Karpas-422 (cell line): ENCODE data around the gene BRD1. TPM values are rescaled to one million over a fixed set of nuclear protein-coding genes. Genes with fewer than 3 reads are reported as not detected.

ENCODE experiments used
- DNase-seq: peaks from one replicate; pipeline ENCODE4 v3.0.0-alpha.2; 2015
- H2AFZ ChIP-seq: fragments of 200-600 bp; sonication (generic); 2 replicates; pipeline ENCODE4 v1.6.1; 2014; ENCODE audit warnings: antibody characterized with exemption, low read length, mixed read lengths
- H3K27ac ChIP-seq: fragments of 200-600 bp; sonication (generic); 2 replicates; pipeline ENCODE4 v1.5.1; 2014; ENCODE audit warnings: mild to moderate bottlenecking, low read length, moderate library complexity
- H3K27me3 ChIP-seq: fragments of 200-600 bp; sonication (generic); 2 replicates; pipeline ENCODE4 v1.6.1; 2014; ENCODE audit warnings: low read length, mixed read lengths
- H3K36me3 ChIP-seq: fragments of 200-600 bp; sonication (generic); 2 replicates; pipeline ENCODE4 v1.6.1; 2014; ENCODE audit warnings: low read length, mixed read lengths; ENCODE audit not compliant: insufficient read depth
- H3K4me1 ChIP-seq: fragments of 200-600 bp; sonication (generic); 2 replicates; pipeline ENCODE4 v1.6.1; 2014; ENCODE audit warnings: mild to moderate bottlenecking, low read length, mixed read lengths
- H3K4me2 ChIP-seq: fragments of 200-600 bp; sonication (generic); 2 replicates; pipeline ENCODE4 v1.6.1; 2014; ENCODE audit warnings: low read length, low read depth, mild to moderate bottlenecking; ENCODE audit not compliant: poor library complexity, severe bottlenecking
- H3K4me3 ChIP-seq: fragments of 200-600 bp; sonication (generic); 2 replicates; pipeline ENCODE4 v1.5.1; 2014; ENCODE audit warnings: mild to moderate bottlenecking, antibody characterized with exemption, low read length, mixed read lengths
- H3K79me2 ChIP-seq: fragments of 200-600 bp; sonication (generic); 2 replicates; pipeline ENCODE4 v1.6.1; 2014; ENCODE audit warnings: mild to moderate bottlenecking, low read length, mixed read lengths
- H3K9ac ChIP-seq: fragments of 200-600 bp; sonication (generic); 2 replicates; pipeline ENCODE4 v1.6.0; 2014; ENCODE audit warnings: low read length
- H3K9me2 ChIP-seq: fragments of 200-600 bp; sonication (generic), shearing (Covaris generic); replicated peaks from 2 replicates; pipeline ENCODE4 v1.6.0; 2014; ENCODE audit warnings: mild to moderate bottlenecking, low read length, moderate library complexity; ENCODE audit not compliant: insufficient read depth
- H3K9me3 ChIP-seq: fragments of 300-700, 200-600 bp; sonication (generic); 2 replicates; pipeline ENCODE4 v1.6.1; 2014; ENCODE audit warnings: low read length, mixed read lengths
- H4K20me1 ChIP-seq: fragments of 200-600 bp; sonication (generic); 2 replicates; pipeline ENCODE4 v1.6.1; 2014; ENCODE audit warnings: mild to moderate bottlenecking, antibody characterized with exemption, low read length, low read depth; ENCODE audit not compliant: insufficient read depth
- total RNA-seq: library from RNA; depleted of rRNA; stranded (reverse); fragments of >200 nt; shearing (Covaris generic); gene quantifications from 2 replicates; pipeline ENCODE4 v1.2.3, GENCODE V29; 2014; ENCODE audit warnings: low replicate concordance

The BRD1 gene
- total RNA-seq, 1 experiment from 2014 or later = 16.0 TPM

DNA sequence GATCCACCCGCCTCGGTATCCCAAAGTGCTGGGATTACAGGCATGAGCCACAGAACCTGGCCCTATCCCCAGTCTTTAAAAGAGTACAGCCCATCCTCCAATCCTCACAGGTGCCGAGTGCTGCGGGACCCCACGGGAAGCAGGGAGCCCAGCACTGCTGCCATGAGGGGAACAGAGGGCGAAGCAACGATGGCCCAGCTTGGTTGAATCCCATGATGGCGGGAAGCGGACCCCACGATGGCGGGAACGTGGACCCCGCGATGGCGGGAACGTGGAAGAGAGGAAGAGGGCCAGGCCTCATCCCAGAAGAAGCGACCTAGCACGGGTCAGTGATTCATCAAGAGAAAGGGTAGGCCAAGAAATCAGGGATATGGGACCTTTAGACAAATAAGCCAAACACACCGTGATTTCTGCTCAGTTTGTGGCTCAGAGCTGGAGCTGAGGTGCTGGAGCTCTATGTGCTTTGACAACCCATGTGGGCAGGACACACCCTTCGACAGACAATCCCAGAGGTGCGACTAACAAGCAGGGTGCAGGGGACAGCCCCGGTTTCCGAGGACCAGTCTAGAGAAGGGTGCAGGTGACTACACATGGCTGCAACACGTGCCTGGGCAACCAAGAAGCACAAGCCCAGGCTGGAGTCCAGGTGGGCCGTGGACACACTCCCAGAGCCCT, 30.9 kb downstream of the BRD1 start:
- no peaks in the 10 kb centered on the region for H3K27me3 ChIP-seq
- peaks cover 19% of the 10 kb centered on the region; the same call in 1 of the 2 replicates for H3K36me3 ChIP-seq
- no peaks in the 10 kb centered on the region for H3K9me3 ChIP-seq
- no peak overlapping the region for H3K4me3 ChIP-seq
- H2AFZ ChIP-seq = no peak overlapping the region
- H3K79me2 ChIP-seq = peaks cover 58% of the 10 kb centered on the region
- DNase-seq = no peak
- H3K4me2 ChIP-seq = no peak overlapping the region
- no peak overlapping the region for H3K27ac ChIP-seq
- H4K20me1 ChIP-seq = peaks cover 50% of the 10 kb centered on the region; the same call in 1 of the 2 replicates
- no peaks in the 10 kb centered on the region for H3K9me2 ChIP-seq
- H3K9ac ChIP-seq = no peak overlapping the region
- H3K4me1 ChIP-seq = no peaks in the 10 kb centered on the region

GRCh38 chr22:49795521-49795920, 32.2 kb downstream of the BRD1 start:
- Histone ChIP-seq H3K36me3 (peaks cover 22% of the 10 kb centered on the region; the same call in 1 of the 2 replicates), H3K4me2 (no peak overlapping the region), H3K27ac (no peak overlapping the region), H3K9me2 (no peaks in the 10 kb centered on the region), H3K9me3 (no peaks in the 10 kb centered on the region), H4K20me1 (peaks cover 44% of the 10 kb centered on the region; the same call in 1 of the 2 replicates), H2AFZ (no peak overlapping the region), H3K9ac (no peak overlapping the region), H3K27me3 (no peaks in the 10 kb centered on the region), H3K4me3 (no peak overlapping the region), H3K79me2 (peaks cover 58% of the 10 kb centered on the region), H3K4me1 (no peaks in the 10 kb centered on the region)
- DNase-seq = no peak

DNA sequence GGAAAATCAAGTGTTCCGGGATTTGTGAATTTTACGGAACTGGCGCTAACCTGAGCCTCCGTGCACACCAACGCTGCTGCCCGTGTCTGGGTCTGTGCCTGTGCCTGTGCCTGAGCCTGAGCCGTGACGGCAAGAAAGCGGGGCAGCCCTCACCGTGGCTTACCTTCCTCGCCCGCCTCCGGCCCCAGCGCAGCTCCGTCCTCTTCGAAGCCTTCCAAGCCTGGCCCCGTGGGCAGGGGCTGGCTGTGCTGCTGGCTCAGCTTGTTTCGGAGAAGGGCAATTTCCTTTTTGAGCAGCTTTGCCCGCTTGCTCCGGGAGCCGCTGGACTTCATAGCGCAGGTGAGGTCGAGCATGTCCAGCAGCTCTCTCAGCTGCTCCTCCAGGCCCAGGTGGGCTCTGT, 33.8 kb downstream of the BRD1 start:
- Histone ChIP-seq H3K4me3 (no peak overlapping the region), H3K9me3 (no peaks in the 10 kb centered on the region), H3K4me2 (no peak overlapping the region), H4K20me1 (peaks cover 38% of the 10 kb centered on the region; the same call in 1 of the 2 replicates), H2AFZ (no peak overlapping the region), H3K79me2 (peaks cover 55% of the 10 kb centered on the region), H3K4me1 (no peaks in the 10 kb centered on the region), H3K27ac (no peak overlapping the region), H3K9me2 (no peaks in the 10 kb centered on the region), H3K27me3 (no peaks in the 10 kb centered on the region), H3K9ac (no peak overlapping the region), H3K36me3 (peaks cover 19% of the 10 kb centered on the region; the same call in 1 of the 2 replicates)
- DNase-seq = no peak

DNA sequence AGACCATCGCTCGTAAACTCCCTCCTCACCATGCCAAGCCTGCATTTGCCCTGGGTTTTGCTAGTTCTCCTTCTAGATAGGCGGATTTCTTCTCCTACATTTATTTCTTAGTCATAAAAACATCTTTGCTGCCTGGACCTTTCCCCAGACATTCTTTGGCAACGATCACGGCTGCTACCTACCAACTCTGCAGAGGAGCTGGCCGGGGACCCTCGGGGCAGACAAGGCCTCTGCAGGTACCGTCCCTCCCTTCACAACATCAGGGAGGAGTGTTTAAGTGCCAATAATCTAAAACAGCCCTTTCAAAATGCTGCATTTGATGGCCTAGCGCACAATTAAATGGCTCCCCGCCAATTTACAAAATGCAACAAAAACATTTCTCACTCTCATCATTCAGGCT, 34.4 kb downstream of the BRD1 start:
- H3K4me2 ChIP-seq = no peak overlapping the region
- H3K9me3 ChIP-seq = no peaks in the 10 kb centered on the region
- no peak overlapping the region for H3K4me3 ChIP-seq
- peaks cover 19% of the 10 kb centered on the region; the same call in 1 of the 2 replicates for H3K36me3 ChIP-seq
- no peak overlapping the region for H3K27ac ChIP-seq
- H3K4me1 ChIP-seq = no peaks in the 10 kb centered on the region
- H2AFZ ChIP-seq = no peak overlapping the region
- H3K79me2 ChIP-seq = peaks cover 60% of the 10 kb centered on the region
- no peaks in the 10 kb centered on the region for H3K9me2 ChIP-seq
- no peaks in the 10 kb centered on the region for H3K27me3 ChIP-seq
- H3K9ac ChIP-seq = no peak overlapping the region
- DNase-seq = no peak
- peaks cover 39% of the 10 kb centered on the region; the same call in 1 of the 2 replicates for H4K20me1 ChIP-seq

DNA sequence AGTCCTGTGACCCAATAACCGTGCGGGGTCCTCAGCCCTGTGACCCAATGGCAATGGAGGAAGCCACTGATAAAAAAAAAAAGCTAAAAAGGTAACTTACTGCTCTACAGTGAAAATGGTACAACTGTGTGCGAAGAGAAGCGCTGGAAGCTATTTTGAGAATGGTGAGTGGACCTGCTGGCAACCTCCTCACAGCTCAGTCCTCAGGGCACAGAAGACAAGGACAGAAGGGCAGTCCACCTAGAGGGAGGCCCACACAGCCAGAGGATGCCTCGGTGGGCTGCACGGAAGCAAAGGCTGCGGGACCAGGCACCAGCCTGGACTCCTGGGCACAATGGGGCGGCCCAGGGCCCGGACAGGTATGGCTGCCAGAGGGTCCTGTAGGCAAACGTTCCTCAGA, 35.6 kb downstream of the BRD1 start:
- Histone ChIP-seq H3K27me3 (no peaks in the 10 kb centered on the region), H3K36me3 (peaks cover 20% of the 10 kb centered on the region; the same call in 1 of the 2 replicates), H2AFZ (no peak overlapping the region), H4K20me1 (peaks cover 44% of the 10 kb centered on the region; the same call in 1 of the 2 replicates), H3K79me2 (peaks cover 68% of the 10 kb centered on the region), H3K4me2 (no peak overlapping the region), H3K4me3 (no peak overlapping the region), H3K27ac (no peak overlapping the region), H3K9me3 (no peaks in the 10 kb centered on the region), H3K4me1 (no peaks in the 10 kb centered on the region), H3K9ac (no peak overlapping the region), H3K9me2 (no peaks in the 10 kb centered on the region)
- no peak for DNase-seq

DNA sequence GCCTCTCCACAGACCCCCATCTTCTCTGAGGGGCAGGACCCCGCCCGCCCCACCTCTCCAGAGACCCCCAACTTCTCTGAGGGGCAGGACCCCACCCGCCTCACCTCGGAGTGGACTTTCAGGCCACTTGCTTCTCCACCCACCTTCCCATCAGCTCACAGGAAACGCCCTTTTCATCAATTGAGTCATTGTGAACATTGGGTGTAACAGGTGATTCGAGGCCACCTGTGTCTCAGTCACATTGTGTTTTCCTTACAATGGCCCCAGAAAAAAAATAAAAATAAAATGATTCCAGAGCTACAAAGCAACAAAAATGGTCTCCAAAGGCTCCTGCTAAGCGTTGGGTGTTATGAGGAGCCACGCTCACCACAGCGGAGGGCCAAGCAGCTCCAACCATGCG, 36.0 kb downstream of the BRD1 start:
- Histone ChIP-seq H3K36me3 (peaks cover 20% of the 10 kb centered on the region; the same call in 1 of the 2 replicates), H3K9me3 (no peaks in the 10 kb centered on the region), H3K4me1 (no peaks in the 10 kb centered on the region), H4K20me1 (peaks cover 43% of the 10 kb centered on the region; the same call in 1 of the 2 replicates), H2AFZ (no peak overlapping the region), H3K4me2 (no peak overlapping the region), H3K27ac (no peak overlapping the region), H3K9me2 (no peaks in the 10 kb centered on the region), H3K27me3 (no peaks in the 10 kb centered on the region), H3K79me2 (peaks cover 64% of the 10 kb centered on the region), H3K4me3 (no peak overlapping the region), H3K9ac (no peak overlapping the region)
- DNase-seq = no peak

DNA sequence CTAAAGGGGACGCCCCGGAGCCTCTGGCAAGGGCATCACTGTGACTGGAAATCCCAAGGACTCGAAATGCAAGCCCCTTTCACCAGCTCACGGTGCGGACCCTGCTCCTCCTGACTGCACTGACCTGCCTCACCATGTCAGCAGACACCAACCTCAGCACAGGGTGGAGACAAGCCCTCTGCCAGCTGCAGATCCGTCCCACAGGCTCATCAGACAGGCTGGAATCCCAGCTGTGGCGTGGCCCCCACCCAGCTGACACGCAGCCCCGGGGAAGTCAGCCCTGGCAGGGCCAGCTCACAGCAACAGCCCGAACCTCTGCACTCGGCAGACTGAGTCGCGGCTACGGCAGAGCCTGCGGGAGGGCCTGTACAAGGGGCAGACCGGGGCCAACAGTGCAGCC, 36.8 kb downstream of the BRD1 start:
- no peak overlapping the region for H3K4me2 ChIP-seq
- H3K36me3 ChIP-seq = peaks cover 20% of the 10 kb centered on the region; the same call in 1 of the 2 replicates
- DNase-seq = no peak
- H4K20me1 ChIP-seq = peaks cover 48% of the 10 kb centered on the region; the same call in 1 of the 2 replicates
- no peak overlapping the region for H3K4me3 ChIP-seq
- no peaks in the 10 kb centered on the region for H3K9me2 ChIP-seq
- no peaks in the 10 kb centered on the region for H3K9me3 ChIP-seq
- no peak overlapping the region for H3K9ac ChIP-seq
- H3K27ac ChIP-seq = no peak overlapping the region
- H3K4me1 ChIP-seq = no peaks in the 10 kb centered on the region
- no peak overlapping the region for H2AFZ ChIP-seq
- no peaks in the 10 kb centered on the region for H3K27me3 ChIP-seq
- peaks cover 70% of the 10 kb centered on the region for H3K79me2 ChIP-seq

DNA sequence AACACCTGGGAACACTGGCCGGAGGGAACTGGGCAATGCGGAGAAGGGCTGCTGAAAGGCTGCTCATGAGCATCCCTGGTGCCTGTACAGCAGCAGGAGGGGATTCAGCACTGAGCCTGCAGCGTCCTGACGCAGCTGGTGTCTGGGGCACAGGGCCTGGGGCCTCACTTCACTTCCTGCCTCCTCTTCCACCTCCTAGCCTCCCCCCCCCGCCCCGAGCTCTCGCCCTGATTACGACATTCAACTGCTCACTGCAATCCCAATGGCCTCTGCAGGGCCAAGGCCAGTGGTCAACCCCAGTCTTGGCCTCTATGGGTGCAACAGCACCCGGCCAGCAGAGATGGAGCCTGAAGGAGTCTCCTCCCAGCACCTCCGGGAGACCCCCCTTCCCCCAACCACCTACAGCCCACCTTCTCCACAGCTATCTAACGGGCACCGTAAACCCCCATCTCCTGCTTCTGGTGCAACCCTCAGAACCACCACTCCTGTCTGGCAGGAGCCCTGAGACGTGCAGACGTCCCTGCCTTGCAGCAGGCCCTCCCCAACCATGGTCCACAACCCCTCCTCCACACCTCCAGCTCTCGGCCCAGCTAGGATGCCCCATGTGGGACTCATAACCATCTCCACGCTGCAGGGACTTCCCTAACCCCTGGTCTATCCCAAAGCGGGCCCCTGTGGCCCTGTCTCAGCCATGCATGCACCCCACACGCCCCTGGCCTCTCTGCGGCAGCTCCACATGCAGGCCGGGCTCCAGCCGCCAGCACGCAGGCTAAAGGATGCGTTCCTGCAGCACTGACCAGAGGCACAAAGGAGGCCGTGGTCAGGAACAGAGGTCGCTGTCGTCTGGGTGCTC, 38.2 kb downstream of the BRD1 start:
- H3K27me3 ChIP-seq = no peaks in the 10 kb centered on the region
- peaks cover 49% of the 10 kb centered on the region; the same call in 1 of the 2 replicates for H4K20me1 ChIP-seq
- H3K4me3 ChIP-seq = no peak overlapping the region
- no peak overlapping the region for H3K27ac ChIP-seq
- no peak for DNase-seq
- H3K9me3 ChIP-seq = no peaks in the 10 kb centered on the region
- no peaks in the 10 kb centered on the region for H3K4me1 ChIP-seq
- no peaks in the 10 kb centered on the region for H3K9me2 ChIP-seq
- H3K36me3 ChIP-seq = peaks cover 20% of the 10 kb centered on the region; the same call in 1 of the 2 replicates
- H3K9ac ChIP-seq = no peak overlapping the region
- H3K79me2 ChIP-seq = peaks cover 81% of the 10 kb centered on the region
- no peak overlapping the region for H3K4me2 ChIP-seq
- no peak overlapping the region for H2AFZ ChIP-seq
